ENCODE measurements around the gene ARL2BP.
"Not testable (repeated sequence)": the region's sequence is repeated elsewhere in the genome, so short reads cannot be mapped to it uniquely, and the experiment has no call there.

Gene ARL2BP

DNA sequence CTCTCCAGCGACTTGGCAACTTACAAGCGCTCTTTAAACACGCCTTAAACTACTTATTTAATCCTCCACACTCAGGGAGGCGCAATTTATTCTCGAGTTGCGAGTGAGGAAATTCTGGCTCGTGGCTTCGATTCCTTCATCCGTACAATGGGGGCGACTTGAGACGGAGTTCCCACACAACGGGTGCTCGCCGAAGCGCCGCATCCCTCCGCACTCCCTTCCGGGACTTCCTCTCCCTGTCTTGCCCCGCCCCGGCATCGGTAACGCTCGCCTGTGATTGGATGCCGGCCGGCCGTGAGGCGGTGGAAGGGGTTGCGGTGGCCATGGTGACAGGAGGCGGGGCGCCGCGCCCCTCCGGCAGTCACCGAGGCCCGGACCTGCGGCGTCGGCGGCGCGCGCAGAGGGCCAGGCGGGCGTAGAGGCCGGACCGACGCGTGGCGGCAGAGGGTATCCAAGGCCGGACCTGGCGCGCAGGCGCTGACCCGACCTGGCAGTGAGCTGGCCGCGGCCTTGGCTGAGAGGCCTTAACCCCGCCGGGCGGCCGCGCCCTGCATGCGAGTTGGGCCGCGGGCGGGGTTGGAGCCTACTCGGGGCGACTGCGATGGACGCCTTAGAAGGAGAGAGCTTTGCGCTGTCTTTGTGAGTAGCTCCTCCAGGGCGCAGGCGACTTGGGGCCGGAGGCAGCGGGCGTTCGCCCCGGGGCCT, at the start of gene ARL2BP:
Gene ARL2BP, plus strand, starts transcription at position 493 of the 705 bp plus-strand sequence. Its CDS starts 109 bp downstream, at position 602.
- peak; percentile 96 for DNase-seq

DNA sequence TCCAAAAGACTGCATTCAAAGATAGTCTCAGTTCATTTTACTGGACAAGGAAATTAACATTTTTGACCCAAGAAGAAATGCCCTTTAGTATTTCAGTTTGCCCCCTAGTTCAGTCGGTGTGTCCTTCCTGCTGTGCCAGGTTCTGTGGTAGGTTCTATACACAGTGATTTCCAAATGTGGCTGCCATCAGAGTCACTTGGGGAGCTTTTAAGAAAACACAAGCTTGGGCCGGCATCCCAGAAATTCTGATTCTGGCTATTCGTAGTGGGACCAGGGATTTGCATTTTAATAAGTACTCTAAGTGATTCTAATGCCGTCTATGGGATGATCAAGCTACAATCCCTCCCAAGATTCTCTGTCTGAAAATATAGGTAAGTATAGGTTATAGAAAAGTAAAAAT, 48.8 kb upstream of the ARL2BP start:
- DNase-seq = no peak

DNA sequence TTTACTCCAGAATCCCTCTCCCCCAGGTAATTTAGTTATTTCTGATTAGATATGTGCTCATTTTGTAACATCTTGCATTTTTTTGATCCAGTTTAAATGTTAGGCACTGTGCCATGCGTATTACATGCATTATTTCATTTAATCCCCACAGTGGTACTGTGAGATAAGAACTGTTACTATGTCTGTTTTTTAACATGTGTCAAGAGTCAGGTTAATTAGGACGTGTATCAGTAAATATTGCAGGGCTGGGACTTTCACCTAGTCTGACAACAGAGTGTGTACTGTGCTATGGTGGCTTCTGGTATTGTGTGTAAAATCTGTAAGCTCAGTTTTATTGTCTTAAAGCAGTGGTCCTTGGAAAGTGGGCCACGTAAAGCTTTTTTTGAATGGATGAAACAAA, 48.3 kb upstream of the ARL2BP start:
- DNase-seq = no peak

DNA sequence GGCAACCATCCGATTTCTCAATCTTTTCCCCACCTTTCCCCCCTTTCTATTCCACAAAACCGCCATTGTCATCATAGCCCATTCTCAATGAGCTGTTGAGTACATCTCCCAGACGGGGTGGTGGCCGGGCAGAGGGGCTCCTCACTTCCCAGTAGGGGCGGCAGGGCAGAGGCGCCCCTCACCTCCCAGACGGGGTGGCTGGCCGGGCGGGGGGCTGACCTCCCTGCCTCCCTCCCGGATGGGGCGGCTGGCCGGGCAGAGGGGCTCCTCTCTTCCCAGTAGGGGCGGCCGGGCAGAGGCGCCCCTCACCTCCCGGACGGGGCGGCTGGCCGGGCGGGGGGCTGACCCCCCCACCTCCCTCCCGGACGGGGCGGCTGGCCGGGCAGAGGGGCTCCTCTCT, 44.7 kb upstream of the ARL2BP start:
- not testable (repeated sequence) for DNase-seq

DNA sequence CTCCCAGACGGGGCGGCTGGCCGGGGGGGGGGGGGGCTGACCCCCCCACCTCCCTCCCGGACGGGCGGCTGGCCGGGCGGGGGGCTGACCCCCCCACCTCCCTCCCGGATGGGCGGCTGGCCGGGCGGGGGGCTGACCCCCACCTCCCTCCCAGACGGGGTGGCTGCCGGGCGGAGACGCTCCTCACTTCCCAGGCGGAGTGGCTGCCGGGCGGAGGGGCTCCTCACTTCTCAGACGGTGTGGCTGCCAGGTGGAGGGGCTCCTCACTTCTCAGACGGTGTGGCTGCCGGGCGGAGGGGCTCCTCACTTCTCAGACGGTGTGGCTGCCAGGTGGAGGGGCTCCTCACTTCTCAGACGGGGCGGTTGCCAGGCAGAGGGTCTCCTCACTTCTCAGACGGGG, 44.1 kb upstream of the ARL2BP start:
- not testable (repeated sequence) for DNase-seq

DNA sequence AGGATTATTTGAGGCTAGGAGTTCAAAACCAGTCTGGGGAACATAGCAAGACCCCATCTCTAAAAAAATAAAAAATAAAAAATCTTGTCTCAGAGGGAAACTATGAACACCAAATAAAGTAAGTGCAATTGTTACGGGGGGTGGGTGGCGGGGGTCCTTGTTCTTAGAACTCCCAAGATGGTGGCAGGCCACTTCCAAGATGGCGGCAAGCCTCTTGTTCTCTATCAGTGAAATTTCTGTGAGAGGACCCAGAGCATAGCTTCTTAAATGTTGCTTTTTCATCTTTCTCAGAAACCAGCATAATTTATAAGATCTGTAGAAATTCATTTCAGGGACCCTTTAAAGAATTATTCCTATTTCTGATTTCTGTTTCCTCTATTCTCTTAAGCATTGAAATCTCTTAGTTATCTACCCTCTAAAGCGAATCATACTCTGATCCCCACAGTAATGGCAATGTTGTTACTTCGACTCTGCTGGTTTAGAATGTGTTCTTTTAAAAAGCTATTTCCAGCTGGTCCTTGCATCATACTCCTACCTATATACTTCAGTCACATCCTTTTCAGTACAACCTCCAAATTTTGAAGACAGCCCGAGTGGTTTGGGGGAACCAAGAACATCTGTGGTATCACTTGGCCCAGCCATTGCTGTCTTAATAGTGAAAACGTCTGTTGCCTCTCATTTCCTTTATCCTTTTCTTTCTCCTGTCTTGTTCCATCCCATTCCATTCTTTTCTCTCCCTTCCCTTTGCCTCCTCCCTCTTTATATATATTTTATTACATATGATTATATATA, 42.8 kb upstream of the ARL2BP start:
- DNase-seq = no peak

DNA sequence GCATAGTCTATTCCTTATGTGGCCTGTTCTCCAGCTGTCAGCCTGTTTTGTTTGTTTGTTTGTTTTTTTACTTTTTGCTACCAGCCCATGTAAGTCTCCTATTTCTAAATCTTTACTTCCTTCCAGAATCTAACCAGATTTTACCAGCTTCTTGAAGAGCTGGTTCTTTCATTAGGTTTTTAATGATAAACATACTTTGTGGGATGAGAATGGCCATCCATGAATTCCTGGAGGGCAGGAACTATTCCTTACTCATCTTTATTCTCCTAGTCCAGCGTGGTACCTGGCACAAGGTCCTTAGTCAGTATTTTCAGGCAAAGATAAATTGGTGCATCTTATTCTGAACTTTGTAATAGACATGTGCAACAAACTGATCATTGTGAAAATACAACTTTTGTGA, 41.6 kb upstream of the ARL2BP start:
- no peak for DNase-seq

DNA sequence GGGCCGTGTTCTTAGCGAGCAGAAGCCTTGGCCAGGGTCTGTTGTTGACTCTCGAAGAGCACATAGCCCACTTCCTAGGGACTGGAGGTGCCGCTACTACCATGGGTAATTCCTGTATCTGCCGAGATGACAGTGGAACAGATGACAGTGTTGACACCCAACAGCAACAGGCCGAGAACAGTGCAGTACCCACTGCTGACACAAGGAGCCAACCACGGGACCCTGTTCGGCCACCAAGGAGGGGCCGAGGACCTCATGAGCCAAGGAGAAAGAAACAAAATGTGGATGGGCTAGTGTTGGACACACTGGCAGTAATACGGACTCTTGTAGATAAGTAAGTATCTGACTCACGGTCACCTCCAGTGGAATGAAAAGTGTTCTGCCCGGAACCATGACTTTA, 40.4 kb upstream of the ARL2BP start:
- no peak for DNase-seq

DNA sequence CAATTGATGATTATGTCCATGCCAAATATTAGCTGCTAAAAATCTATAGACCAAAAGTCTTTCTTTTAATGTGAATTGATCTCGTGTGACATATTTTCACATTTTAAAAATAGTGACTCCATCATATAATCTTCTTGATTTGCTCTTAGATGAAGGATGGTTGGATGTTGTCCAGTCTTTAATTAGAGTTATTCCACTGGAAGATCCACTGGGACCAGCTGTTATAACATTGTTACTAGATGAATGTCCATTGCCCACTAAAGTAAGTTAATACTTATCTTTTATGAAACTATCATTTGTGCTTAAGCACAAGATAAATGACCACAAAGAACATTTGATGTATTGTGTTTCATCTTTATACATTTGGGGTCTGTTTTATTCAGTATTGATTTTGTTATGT, 36.1 kb upstream of the ARL2BP start:
- DNase-seq = no peak

DNA sequence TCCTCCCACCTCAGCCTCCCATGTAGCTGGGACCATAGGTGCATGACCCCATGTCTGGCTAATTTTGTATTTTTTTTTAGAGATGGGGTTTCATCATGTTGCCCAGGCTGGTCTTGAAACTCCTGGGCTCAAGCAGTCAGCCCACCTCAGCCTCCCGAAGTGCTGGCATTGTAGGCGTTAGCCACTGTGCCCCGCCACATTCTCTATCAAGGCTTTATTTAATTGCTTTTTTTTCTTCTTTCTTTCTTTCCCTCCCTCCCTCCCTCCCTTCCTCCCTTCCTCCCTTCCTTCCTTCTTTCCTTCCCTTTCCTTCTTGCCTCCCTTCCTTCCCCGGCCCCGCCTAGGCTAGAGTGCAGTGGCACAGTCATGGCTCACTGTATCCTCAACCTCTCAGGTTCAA, 35.3 kb upstream of the ARL2BP start:
- no peak for DNase-seq

DNA sequence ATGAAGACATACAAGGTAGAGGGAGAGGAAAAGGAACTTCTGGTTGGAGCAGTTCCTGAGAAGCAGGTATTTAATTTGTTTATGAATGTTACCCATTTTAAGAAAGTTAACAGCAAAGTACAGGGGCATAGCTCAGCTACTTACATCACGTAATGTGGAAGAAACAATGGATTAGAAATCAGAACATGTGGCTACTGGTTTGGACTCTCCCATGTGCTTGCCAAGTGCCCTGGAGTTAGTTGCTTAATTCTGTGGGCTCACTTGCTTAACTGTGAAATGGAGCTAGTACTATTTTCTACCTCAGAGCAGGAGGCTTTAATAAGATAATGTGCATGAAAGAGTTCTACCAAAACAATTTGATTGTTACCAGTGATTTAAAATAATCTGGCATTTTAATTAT, 31.6 kb upstream of the ARL2BP start:
- no peak for DNase-seq

DNA sequence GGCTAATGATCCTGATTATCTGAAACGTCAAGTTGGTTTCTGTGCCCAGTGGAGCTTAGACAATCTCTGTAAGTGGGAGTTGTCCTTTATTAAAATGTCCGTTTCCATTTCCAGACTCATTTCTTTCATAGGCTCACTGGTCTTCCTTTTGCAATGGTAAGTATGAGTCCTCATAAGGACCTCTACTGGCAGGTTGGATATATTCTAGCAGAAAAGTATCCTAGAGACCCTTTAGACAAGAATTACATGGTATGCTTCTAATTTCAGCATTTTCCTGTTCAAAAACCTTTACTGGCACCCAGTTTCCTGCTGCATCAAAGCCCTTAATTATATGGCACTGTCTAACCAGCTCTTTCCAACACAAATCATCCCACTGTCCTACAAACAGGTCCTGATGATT, 28.1 kb upstream of the ARL2BP start:
- no peak for DNase-seq

DNA sequence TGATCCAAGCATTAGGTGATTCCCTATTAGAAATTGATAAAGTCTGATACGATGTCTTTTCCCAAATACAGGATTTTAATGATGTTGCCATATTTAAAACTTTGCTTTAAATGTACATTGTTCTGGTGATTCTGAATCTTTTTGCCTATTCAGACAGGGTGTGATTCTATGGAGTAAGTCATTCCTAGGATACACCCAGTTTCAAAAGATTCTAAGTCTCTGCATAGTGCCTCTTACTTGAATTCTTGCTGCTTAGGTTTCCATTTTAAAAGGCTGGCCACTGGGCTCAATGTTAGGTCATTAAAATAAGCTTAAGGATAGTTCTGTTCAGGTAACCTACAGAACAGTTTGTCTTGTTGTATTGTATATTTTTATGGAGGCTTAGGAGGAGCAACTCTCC, 22.0 kb upstream of the ARL2BP start:
- DNase-seq = no peak

DNA sequence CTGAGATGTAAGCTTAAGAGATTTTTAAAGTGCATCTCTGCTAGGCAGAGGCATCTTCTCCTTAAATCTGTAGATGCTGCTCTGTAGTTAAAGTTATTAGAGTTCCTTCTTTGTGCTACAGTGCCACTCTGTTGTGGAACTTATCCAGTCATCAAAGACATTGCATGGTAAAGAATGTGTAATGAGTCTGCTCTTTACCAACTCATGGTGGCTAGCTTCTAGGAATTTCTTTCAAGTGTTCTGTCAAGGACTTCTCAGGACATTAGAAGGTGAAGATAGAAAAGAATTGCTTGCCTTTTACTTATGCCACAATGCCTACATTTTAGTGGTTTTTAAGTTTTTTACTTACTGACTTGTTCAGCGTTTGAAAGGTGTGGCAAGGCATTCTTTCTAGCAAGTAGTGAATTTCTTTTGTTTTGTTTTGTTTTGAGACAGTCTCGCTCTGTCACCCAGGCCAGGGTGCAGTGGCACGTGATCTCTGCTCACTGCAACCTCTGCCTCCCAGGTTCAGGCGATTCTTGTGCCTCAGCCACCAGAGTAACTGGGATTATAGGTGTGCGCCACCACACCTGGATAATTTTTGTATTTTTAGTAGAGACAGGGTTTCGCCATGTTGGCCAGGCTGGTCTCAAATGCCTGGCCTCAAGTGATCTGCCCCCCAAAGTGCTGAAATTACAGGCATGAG, 20.3 kb upstream of the ARL2BP start:
- no peak for DNase-seq

DNA sequence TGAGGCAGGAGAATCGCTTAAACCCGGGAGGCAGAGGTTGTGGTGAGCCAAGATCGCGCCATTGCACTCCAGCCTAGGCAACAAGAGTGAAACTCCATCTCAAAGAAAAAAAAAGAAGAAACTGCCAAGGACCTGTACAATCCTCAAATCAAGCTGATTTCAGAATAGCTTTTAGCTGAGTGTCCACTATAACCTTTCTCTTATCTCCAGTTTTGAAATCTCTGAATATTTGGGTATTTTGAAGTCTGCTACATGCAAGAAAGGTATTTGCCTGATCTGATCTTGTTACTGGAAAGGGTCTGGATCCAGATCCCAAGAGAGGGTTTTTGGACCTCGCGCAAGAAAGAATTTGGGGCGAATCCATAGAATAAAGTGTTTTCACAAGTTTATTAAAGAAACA, 19.1 kb upstream of the ARL2BP start:
- DNase-seq = no peak

DNA sequence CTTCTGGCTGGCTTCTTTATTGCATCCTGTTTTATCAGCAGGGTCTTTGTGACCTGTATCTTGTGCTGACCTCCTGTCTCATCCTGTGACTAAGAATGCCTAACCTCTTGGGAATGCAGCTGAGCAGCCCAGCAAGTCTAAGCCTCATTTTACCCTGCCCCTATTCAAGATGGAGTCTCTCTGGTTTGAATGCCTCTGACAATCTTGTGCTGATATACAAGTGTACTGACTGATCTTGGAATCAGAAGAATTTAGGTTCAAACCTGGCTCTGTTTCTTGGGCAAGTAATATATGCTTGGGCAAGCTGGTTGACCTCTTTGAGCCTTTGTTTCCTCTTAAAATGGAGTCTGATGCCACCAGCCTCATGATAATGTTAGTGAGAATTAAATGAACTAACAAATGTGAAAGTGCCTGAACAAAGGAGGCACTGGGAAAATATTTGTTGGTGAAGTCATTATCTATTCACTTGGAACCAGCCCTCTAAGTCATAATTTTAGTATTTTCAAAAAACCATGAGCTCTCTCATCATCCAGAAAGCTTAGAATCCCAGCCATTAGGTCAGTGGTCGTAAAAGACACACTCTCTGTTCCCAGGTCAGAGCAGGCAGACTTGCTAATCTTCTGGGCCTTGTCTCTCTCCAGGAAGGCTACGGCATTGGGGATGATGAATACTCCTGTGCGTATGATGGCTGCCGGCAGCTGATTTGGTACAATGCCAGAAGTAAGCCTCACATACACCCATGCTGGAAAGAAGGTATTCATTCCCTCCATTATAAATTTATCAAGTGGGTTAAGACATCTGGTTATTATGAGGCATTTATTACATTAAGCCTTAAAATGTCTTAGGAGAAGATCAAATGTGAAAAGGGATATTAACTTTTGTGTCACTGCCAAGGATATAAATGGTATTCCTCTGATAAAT, 18.1 kb upstream of the ARL2BP start:
- DNase-seq = no peak

DNA sequence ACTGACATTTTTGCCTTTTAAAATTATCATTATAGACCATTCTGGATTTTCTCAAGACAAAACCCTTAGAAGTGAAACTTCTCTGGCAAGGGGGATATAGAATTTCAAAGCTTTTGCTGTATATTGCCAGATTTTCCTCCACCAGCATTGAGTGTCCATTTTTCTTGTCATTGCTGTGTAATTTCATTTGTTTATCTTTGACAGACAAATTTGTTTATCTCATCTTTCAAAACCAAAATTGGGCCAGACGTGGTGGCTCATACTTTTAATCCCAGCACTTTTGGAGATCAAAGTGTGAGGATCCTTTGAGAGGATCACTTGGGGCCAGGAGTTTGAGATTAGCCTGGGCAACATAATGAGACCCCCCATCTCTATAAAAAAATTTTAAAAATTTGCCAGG, 16.0 kb upstream of the ARL2BP start:
- DNase-seq = no peak

DNA sequence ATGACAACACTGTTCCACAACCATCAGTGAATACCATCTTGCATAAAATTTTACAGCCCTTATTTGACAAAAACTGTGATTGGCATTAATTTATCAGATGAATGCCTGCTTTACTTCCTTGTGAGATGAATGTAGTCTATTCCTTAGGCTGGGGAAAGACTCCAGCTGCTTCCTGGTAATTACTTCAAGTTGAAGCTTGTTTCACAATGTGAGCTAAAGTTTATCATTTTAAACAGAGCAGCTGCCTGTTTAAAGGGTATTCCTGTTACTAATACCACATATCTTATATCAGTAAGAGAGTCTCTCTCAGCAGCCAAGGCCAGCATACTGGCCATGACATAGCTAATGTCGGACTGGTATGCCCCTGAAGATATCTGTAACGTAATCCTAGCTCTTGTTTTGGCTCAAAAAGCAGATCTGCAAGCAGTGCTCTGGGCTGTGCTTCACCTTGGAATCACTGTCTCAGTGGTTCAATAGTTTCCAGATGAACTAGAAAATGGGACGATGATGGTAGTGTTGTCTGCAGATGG, 13.2 kb upstream of the ARL2BP start:
- DNase-seq = no peak

DNA sequence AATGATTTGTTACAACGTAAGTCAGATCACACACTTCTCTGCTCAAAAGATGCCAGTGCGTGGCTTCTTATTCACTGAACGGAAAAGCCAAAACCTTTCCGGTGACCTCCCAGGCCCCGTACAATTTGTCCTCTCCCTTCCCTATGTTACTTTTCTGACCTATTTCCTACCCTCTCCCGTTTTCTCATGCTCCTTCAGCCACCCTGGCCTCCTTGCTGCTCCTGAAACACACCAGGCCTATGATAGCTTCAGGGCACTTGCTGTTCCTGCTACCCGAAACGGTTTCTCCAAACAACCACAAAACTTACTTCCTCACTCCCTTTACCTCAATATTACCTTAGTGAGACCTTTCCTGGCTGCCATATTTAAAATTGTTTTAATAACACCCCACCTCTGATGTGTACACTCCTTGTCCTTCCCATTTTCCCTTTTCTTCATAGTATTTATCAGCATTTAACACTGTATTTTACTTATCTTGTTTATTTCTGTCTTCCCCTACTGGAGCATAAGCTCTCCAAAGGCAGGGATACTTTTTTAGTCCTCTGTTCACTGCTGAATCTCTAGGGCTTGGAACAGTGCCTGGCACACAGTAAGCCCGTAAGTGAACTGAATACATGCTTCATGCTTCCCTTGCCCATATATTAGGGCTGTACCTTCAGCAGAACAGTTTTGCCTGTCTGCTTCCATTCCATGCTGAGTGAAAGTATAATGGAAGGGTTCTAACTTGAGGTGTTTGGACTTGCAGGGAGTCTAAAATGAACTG, 10.9 kb upstream of the ARL2BP start:
- no peak for DNase-seq

DNA sequence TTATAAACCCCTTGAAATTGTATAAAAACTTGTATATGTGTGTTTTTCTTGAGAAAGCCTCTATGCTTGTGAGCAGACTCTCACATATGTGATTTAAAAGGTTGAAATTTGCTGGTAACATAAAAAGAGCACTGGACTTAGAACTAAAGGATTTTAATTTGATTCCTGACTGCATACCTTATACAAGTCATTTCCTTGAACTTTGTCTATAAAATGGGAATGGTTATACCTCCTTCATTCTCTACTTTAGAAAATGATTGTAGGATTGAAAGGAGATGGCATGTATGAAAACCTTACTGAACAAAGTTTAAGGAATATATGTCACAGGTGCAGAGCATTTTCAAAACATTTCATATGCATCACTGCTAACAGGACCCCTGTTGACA, 10.4 kb upstream of the ARL2BP start:
- no peak for DNase-seq

DNA sequence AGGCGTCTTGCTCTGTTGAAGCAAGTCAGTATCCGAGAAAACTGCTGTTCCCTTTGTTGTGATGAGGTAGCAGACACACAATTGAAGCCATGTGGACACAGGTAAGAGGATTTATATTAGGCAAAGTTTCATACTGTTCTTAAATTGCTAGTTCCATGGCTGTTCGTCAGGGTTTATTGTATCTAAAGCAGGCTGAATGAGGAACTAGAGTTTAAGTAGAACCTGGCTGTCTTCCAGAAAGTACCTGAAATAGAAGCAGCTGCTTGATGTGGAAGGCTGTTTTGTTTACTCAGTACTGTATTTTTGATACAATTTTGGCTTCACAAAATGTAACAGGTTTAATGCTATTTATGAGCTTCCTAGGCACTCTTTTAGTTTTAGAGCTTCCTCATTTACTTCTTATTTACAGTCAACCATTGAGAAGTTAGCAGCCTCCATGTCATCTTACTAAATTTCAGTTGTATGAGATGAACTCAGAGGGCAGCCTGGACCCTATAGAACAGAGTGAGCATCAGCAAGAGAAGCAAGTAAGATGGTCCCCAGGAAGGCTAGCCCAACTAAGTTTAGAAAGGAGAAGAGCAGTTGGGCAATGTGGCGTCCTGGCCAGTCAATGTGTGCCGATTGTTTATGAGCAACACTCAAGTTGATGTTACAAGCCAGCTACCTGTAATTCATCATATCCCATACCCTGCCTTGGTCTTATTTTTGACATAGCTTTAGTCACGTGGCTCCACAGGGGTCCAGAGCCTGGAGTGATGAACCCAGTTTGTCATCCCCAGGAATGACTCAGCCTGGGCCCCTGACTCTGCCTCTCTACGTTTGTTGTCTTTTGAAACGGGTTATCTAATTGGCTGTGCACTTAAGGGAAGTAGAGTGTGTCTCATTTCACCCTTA, 9.7 kb upstream of the ARL2BP start:
- DNase-seq = no peak

Data from stimulated activated CD4-positive, alpha-beta T cell treated with anti-CD3 and anti-CD28 coated beads, Interleukin-12 subunit alpha, Interleukin-12 subunit beta, amount 100 ng/mL, for 4 hours (primary cell).